ENCODE data around the gene MVD. TPM values are rescaled to one million over a fixed set of nuclear protein-coding genes. Genes with fewer than 3 reads are reported as not detected.

The MVD gene
- total and polyA plus RNA-seq, 2 experiments from 2014 or later: 95.3 to 149 TPM

- Histone ChIP-seq H3K36me3 (ENCODE audit: insufficient read depth) (no peaks in the 10 kb centered on the region), H3F3A (replicated peaks; ENCODE audit: low read depth) (no peaks in the 10 kb centered on the region), H3K9me2 (ENCODE audit: insufficient read depth) (no peaks in the 10 kb centered on the region)
Observed at GRCh38 chr16:88693420-88694177, 30.7 kb upstream of the MVD start.

More at GRCh38 chr16:88693420-88694177, 30.7 kb upstream of the MVD start:
- H2AFZ ChIP-seq: no peak overlapping the region
- ATAC-seq (no peak; the same call in 2 of the 3 replicates), DNase-seq (ENCODE audit: low spot score) (no peak)
- Mint-ChIP-seq H3K9me3 (no peaks in the 10 kb centered on the region), H3K4me1 (peaks cover 3% of the 10 kb centered on the region; the same call in 2 of the 3 replicates), H3K36me3 (ENCODE audit: low read depth) (no peaks in the 10 kb centered on the region), H3K27me3 (ENCODE audit: insufficient read depth, low read depth, poor library complexity) (peaks cover 6% of the 10 kb centered on the region), H3K27ac (no peak overlapping the region), H3K4me3 (no peak overlapping the region)
- no peaks in the 10 kb centered on the region for H4K20me1 ChIP-seq (replicated peaks; ENCODE audit: insufficient read depth)
- TF ChIP-seq NANOG (IDR thresholded peaks at IDR 0.05; ENCODE audit: borderline replicate concordance) (no peak), CREB1 (CRISPR knock-in tag; IDR thresholded peaks at IDR 0.05; ENCODE audit: low read depth) (no peak), EZH2phosphoT487 (IDR thresholded peaks at IDR 0.05; ENCODE audit: unreplicated experiment) (no peak), JUNB (IDR thresholded peaks at IDR 0.05; ENCODE audit: unreplicated experiment) (no peak), POLR2AphosphoS5 (IDR thresholded peaks at IDR 0.05; ENCODE audit: low read depth) (no peak), CTCF (conservative IDR thresholded peaks at IDR 0.05; ENCODE audit: low read depth in 2 of 2) (no peak), STAT1 (IDR thresholded peaks at IDR 0.05; ENCODE audit: unreplicated experiment) (no peak), ZNF331 (CRISPR knock-in tag; IDR thresholded peaks at IDR 0.05; ENCODE audit: low read depth) (no peak), EZH2 (IDR thresholded peaks at IDR 0.05; ENCODE audit: low read depth, unreplicated experiment) (no peak), ETS1 (IDR thresholded peaks at IDR 0.05) (no peak), REST (IDR thresholded peaks at IDR 0.05; ENCODE audit: unreplicated experiment) (no peak), ZNF114 (CRISPR knock-in tag; IDR thresholded peaks at IDR 0.05) (no peak)
- TF ChIP-seq, protein P1, sequence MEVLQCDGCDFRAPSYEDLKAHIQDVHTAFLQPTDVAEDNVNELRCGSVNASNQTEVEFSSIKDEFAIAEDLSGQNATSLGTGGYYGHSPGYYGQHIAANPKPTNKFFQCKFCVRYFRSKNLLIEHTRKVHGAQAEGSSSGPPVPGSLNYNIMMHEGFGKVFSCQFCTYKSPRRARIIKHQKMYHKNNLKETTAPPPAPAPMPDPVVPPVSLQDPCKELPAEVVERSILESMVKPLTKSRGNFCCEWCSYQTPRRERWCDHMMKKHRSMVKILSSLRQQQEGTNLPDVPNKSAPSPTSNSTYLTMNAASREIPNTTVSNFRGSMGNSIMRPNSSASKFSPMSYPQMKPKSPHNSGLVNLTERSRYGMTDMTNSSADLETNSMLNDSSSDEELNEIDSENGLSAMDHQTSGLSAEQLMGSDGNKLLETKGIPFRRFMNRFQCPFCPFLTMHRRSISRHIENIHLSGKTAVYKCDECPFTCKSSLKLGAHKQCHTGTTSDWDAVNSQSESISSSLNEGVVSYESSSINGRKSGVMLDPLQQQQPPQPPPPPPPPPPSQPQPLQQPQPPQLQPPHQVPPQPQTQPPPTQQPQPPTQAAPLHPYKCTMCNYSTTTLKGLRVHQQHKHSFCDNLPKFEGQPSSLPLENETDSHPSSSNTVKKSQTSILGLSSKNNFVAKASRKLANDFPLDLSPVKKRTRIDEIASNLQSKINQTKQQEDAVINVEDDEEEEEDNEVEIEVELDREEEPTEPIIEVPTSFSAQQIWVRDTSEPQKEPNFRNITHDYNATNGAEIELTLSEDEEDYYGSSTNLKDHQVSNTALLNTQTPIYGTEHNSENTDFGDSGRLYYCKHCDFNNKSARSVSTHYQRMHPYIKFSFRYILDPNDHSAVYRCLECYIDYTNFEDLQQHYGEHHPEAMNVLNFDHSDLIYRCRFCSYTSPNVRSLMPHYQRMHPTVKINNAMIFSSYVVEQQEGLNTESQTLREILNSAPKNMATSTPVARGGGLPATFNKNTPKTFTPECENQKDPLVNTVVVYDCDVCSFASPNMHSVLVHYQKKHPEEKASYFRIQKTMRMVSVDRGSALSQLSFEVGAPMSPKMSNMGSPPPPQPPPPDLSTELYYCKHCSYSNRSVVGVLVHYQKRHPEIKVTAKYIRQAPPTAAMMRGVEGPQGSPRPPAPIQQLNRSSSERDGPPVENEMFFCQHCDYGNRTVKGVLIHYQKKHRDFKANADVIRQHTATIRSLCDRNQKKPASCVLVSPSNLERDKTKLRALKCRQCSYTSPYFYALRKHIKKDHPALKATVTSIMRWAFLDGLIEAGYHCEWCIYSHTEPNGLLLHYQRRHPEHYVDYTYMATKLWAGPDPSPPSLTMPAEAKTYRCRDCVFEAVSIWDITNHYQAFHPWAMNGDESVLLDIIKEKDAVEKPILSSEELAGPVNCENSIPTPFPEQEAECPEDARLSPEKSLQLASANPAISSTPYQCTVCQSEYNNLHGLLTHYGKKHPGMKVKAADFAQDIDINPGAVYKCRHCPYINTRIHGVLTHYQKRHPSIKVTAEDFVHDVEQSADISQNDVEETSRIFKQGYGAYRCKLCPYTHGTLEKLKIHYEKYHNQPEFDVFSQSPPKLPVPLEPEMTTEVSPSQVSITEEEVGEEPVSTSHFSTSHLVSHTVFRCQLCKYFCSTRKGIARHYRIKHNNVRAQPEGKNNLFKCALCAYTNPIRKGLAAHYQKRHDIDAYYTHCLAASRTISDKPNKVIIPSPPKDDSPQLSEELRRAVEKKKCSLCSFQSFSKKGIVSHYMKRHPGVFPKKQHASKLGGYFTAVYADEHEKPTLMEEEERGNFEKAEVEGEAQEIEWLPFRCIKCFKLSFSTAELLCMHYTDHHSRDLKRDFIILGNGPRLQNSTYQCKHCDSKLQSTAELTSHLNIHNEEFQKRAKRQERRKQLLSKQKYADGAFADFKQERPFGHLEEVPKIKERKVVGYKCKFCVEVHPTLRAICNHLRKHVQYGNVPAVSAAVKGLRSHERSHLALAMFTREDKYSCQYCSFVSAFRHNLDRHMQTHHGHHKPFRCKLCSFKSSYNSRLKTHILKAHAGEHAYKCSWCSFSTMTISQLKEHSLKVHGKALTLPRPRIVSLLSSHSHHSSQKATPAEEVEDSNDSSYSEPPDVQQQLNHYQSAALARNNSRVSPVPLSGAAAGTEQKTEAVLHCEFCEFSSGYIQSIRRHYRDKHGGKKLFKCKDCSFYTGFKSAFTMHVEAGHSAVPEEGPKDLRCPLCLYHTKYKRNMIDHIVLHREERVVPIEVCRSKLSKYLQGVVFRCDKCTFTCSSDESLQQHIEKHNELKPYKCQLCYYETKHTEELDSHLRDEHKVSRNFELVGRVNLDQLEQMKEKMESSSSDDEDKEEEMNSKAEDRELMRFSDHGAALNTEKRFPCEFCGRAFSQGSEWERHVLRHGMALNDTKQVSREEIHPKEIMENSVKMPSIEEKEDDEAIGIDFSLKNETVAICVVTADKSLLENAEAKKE (CRISPR knock-in tag; IDR thresholded peaks at IDR 0.05): no peak
- H3K79me2 ChIP-seq (replicated peaks; ENCODE audit: insufficient read depth): no peaks in the 10 kb centered on the region
- H3K4me3 ChIP-seq: no peak overlapping the region
- H3K27me3 ChIP-seq (ENCODE audit: insufficient read depth): no peaks in the 10 kb centered on the region
- no peaks in the 10 kb centered on the region for H3K4me1 ChIP-seq (ENCODE audit: insufficient read depth)
- H3K4me2 ChIP-seq: no peak overlapping the region
- H3K27ac ChIP-seq (ENCODE audit: low read depth): no peak overlapping the region

Data from GM23338 (cell line).